ENCODE results near the gene USP10. TPM values are rescaled to one million over a fixed set of nuclear protein-coding genes. Genes with fewer than 3 reads are reported as not detected.

The USP10 gene
- polyA plus RNA-seq, 2 of the 4 experiments (the other 2 are of a cell fraction) = 61.5 to 93.5 TPM

DNA sequence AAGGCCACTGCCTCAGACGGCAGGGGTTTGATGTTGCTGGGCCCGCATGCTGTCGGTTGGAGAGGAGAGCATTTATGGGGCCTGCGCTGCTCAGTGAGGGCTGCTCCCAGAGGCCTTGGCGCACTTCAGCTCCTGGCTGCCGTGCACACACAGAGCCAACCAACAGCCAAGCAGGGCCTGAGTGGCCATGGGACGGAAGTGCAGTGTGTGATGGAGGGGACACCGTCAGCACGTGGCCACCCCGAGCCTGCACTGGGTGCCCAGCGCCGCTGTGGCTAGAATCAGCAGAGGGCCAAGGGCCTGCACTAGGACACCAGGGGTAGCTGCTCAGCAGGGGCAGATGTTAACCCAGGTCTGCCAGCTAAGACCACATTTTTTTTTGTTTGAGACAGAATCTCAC is 29.7 kb upstream of the USP10 start (continued):
- no peak for TF ChIP-seq HEYL (CRISPR knock-in tag; IDR thresholded peaks at IDR 0.05)
- no peak for TF ChIP-seq MYC (IDR thresholded peaks at IDR 0.05; ENCODE audit: borderline replicate concordance, low read length)
- TF ChIP-seq ESRRA (IDR thresholded peaks at IDR 0.05; ENCODE audit: borderline replicate concordance, low read length) = no peak
- TF ChIP-seq POLR2AphosphoS2 (conservative IDR thresholded peaks at IDR 0.05; ENCODE audit: low read length) = no peak
- no peak for TF ChIP-seq TP53 (CRISPR knock-in tag; IDR thresholded peaks at IDR 0.05)
- TF ChIP-seq PHF8 (IDR thresholded peaks at IDR 0.05; ENCODE audit: borderline replicate concordance, low read depth) = no peak
- TF ChIP-seq CBX8 (IDR thresholded peaks at IDR 0.05) = no peak

DNA sequence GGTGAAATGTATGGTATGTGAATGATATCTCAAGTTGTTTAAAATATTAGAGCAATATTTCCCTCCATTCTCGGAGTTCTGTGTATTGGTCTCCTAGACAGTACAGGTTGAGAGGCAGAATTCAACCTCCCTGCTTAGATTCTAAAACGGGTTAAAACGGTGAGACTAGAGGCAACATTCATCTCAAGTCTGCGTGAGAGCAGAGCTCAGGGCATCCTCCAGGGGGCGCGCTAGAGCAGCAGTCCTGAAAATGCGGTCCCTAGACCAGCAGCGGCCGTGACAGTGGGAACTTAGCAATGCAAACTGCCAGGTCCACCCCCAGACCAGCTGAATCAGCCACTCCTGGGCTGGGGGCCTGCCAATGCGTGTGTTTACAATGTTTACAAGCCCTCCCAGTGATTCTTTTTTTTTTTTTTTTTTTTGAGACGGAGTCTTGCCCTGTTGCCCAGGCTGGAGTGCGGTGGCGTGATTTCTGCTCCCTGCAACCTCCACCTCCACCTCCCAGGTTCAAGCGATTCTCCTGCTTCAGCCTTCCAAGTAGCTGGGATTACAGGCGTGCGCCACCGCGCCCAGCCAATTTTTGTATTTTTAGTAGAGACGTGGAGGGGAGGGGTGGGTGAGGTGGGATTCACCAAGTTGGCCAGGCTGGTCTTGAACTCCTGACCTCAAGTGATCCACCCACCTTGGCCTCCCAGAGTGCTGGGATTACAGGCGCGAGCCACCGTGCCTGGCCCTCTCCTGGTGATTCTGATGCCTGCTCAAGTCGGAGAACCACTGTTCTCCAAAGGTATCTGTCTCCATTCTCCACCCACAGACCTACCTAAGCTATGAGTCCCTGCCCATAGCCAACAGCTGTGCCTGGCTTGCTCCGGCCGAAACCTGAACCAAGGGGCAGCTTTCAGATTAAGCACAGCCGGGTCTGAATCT is 27.3 kb upstream of the USP10 start:
- Histone ChIP-seq H3K4me1 (no peaks in the 10 kb centered on the region), H3K9me3 (no peaks in the 10 kb centered on the region), H3K27ac (no peak overlapping the region), H3K4me3 (no peak overlapping the region), H3K4me2 (peak overlapping the region; percentile 55)
- TF ChIP-seq, protein P1, sequence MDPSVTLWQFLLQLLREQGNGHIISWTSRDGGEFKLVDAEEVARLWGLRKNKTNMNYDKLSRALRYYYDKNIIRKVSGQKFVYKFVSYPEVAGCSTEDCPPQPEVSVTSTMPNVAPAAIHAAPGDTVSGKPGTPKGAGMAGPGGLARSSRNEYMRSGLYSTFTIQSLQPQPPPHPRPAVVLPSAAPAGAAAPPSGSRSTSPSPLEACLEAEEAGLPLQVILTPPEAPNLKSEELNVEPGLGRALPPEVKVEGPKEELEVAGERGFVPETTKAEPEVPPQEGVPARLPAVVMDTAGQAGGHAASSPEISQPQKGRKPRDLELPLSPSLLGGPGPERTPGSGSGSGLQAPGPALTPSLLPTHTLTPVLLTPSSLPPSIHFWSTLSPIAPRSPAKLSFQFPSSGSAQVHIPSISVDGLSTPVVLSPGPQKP (IDR thresholded peaks at IDR 0.05; ENCODE audit: low read depth, low read length) = no peak
- TF ChIP-seq CHD2 (IDR thresholded peaks at IDR 0.05; ENCODE audit: low read length, partially characterized antibody) (no peak), CEBPB (IDR thresholded peaks at IDR 0.05) (no peak), RAD21 (conservative IDR thresholded peaks at IDR 0.05 in 1 of 2, IDR thresholded peaks at IDR 0.05 in 1 of 2) (peak; percentile 62 to 74), SMC3 (IDR thresholded peaks at IDR 0.05) (peak; percentile 78), SREBF2 (IDR thresholded peaks at IDR 0.05) (no peak), TP53 (CRISPR knock-in tag; IDR thresholded peaks at IDR 0.05) (no peak)
- TF ChIP-seq, protein P2, sequence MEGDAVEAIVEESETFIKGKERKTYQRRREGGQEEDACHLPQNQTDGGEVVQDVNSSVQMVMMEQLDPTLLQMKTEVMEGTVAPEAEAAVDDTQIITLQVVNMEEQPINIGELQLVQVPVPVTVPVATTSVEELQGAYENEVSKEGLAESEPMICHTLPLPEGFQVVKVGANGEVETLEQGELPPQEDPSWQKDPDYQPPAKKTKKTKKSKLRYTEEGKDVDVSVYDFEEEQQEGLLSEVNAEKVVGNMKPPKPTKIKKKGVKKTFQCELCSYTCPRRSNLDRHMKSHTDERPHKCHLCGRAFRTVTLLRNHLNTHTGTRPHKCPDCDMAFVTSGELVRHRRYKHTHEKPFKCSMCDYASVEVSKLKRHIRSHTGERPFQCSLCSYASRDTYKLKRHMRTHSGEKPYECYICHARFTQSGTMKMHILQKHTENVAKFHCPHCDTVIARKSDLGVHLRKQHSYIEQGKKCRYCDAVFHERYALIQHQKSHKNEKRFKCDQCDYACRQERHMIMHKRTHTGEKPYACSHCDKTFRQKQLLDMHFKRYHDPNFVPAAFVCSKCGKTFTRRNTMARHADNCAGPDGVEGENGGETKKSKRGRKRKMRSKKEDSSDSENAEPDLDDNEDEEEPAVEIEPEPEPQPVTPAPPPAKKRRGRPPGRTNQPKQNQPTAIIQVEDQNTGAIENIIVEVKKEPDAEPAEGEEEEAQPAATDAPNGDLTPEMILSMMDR (IDR thresholded peaks at IDR 0.05) = peak; percentile 89
- POLR2A ChIA-PET = interaction anchor here (0.6 to 1.0 kb wide), 2 partner anchors 28 to 337 kb away, joined by 3 read pairs; no protein-coding TSS in a partner anchor
- ATAC-seq = peak; percentile 88 to 95
- FAIRE-seq = no peak
- WGBS (ENCODE audit: missing lambda C conversion rate) = 48% methylated on average over 22 of the region's 26 CpGs
- CTCF ChIA-PET = interaction anchor here (0.6 to 8.4 kb wide), 47 partner anchors 9 to 433 kb away, joined by 3 to 138 read pairs (median 5); partner anchors contain the start of genes KCNG4 and KLHL36
- peak; percentile 68 to 88 for DNase-seq (ENCODE audit: low read depth in 1 of 2, low spot score in 1 of 2)

DNA sequence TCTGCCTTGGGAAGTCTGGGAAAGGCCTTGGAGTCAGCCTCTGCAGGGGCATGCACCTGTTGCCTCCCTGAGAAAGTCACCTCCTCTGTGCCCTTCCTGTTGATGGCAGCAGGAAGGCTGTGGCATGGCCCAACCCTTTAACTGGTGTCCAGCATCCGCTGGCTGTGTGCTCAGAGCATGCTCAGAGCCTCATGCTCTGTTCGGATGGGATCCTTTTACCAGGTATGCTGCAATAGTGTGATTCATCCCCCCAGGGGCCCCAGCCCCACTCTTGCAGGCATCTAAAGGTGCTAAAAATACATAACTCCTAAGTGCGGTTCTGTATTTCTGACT is 26.6 kb upstream of the USP10 start:
- WGBS (ENCODE audit: missing lambda C conversion rate) = 86% methylated on average over 3 of the region's 3 CpGs

DNA sequence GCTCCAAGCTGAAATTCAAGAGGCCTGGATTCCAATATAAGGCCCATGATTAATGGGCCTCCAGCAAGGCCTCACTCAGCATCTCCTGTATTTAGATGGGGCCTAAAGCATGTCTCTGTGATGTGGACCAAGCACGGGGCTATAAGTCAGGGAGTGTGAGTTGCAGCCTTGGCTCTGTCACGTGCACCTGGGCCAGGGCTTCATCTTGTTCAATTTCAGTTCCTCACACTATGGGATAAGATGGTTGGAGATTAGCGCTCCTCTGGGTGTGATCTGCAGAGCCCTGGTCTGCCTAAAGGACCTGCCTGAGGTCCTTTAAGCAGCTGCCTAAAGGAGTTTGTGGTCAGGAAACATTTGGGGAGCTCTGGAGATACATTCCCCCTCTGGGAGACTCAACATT is 26.2 kb upstream of the USP10 start:
- WGBS (ENCODE audit: missing lambda C conversion rate) = 83% methylated on average over 3 of the region's 3 CpGs

More for the DNA sequence above, 26.6 kb upstream of the USP10 start:
- CTCF ChIA-PET = interaction anchor here (0.7 to 8.4 kb wide), 29 partner anchors 8 to 305 kb away, joined by 3 to 138 read pairs (median 6); partner anchors contain the start of gene KLHL36
- H3K4me3 ChIP-seq = no peak overlapping the region
- no peaks in the 10 kb centered on the region for H3K9me3 ChIP-seq
- no peaks in the 10 kb centered on the region for H3K4me1 ChIP-seq
- FAIRE-seq = no peak
- no peak overlapping the region for H3K27ac ChIP-seq
- no peak for ATAC-seq
- H3K4me2 ChIP-seq = no peak overlapping the region
- TF ChIP-seq ZNF302 (CRISPR knock-in tag; IDR thresholded peaks at IDR 0.05) = no peak
- TF ChIP-seq FOSB (CRISPR knock-in tag; IDR thresholded peaks at IDR 0.05) = no peak
- TF ChIP-seq MYC (IDR thresholded peaks at IDR 0.05; ENCODE audit: borderline replicate concordance, low read length) = no peak
- no peak for DNase-seq (ENCODE audit: low read depth in 1 of 2, low spot score in 1 of 2)
- POLR2A ChIA-PET = no interaction called here

More for the DNA sequence above, 26.2 kb upstream of the USP10 start:
- ChIA-PET POLR2A (no interaction called here), CTCF (interaction anchor here (1.0 to 8.4 kb wide), 20 partner anchors 8 to 279 kb away, joined by 3 to 138 read pairs (median 16); partner anchors contain the start of gene KLHL36)
- H3K9me3 ChIP-seq = no peaks in the 10 kb centered on the region
- H3K27ac ChIP-seq = no peak overlapping the region
- ATAC-seq (no peak), DNase-seq (ENCODE audit: low read depth in 1 of 2, low spot score in 1 of 2) (no peak), FAIRE-seq (no peak)
- no peak overlapping the region for H3K4me3 ChIP-seq
- no peaks in the 10 kb centered on the region for H3K4me1 ChIP-seq
- H3K4me2 ChIP-seq = no peak overlapping the region
- no peak for TF ChIP-seq SMC3 (IDR thresholded peaks at IDR 0.05)
- no peak for TF ChIP-seq ZC3H11A (IDR thresholded peaks at IDR 0.05)
- TF ChIP-seq PHF8 (IDR thresholded peaks at IDR 0.05; ENCODE audit: borderline replicate concordance, low read depth) = no peak
- no peak for TF ChIP-seq HOXB5 (CRISPR knock-in tag; IDR thresholded peaks at IDR 0.05)
- TF ChIP-seq EHF (CRISPR knock-in tag; IDR thresholded peaks at IDR 0.05) = no peak
- no peak for TF ChIP-seq SREBF2 (IDR thresholded peaks at IDR 0.05)
- TF ChIP-seq FOSB (CRISPR knock-in tag; IDR thresholded peaks at IDR 0.05) = no peak
- no peak for TF ChIP-seq HEYL (CRISPR knock-in tag; IDR thresholded peaks at IDR 0.05)
- no peak for TF ChIP-seq ZFP36 (IDR thresholded peaks at IDR 0.05; ENCODE audit: borderline replicate concordance, partially characterized antibody)
- TF ChIP-seq, protein P3, sequence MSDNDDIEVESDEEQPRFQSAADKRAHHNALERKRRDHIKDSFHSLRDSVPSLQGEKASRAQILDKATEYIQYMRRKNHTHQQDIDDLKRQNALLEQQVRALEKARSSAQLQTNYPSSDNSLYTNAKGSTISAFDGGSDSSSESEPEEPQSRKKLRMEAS (IDR thresholded peaks at IDR 0.05) = no peak
- TF ChIP-seq CHD4 (IDR thresholded peaks at IDR 0.05; ENCODE audit: borderline replicate concordance) = no peak
- TF ChIP-seq EP300 (IDR thresholded peaks at IDR 0.05) = no peak
- no peak for TF ChIP-seq KDM5A (IDR thresholded peaks at IDR 0.05)

Measured in A549 (cell line).